Measurements from ENCODE around the gene AHCY. TPM values are rescaled to one million over a fixed set of nuclear protein-coding genes. Genes with fewer than 3 reads are reported as not detected.
"Not testable (repeated sequence)": the region's sequence is repeated elsewhere in the genome, so short reads cannot be mapped to it uniquely, and the experiment has no call there.

AHCY gene
- total RNA-seq, 4 donors from 2014 or later = 109 to 138 (median 124) TPM

GRCh38 chr20:34242879-34243278 is 60.3 kb downstream of the AHCY start:
- Histone ChIP-seq H3K4me1 (peaks cover 4 to 23% of the 10 kb centered on the region in 2 donors), H3K4me3 (replicated peaks in 1 of 3) (no peak overlapping the region), H3K27me3 (no peaks in the 10 kb centered on the region), H3K27ac (peak overlapping the region in 1 of 3 donors; percentile 18), H3K9me3 (no peaks in the 10 kb centered on the region), H3K36me3 (no peaks in the 10 kb centered on the region)
- intact Hi-C loops (cut with DNase I) = no loop called here
- no peak for DNase-seq
- WGBS, 2 donors = 83 to 93% methylated on average over 1 of the region's 1 CpG
- TF ChIP-seq POLR2A (IDR thresholded peaks at IDR 0.05) = no peak
- TF ChIP-seq, protein P1, sequence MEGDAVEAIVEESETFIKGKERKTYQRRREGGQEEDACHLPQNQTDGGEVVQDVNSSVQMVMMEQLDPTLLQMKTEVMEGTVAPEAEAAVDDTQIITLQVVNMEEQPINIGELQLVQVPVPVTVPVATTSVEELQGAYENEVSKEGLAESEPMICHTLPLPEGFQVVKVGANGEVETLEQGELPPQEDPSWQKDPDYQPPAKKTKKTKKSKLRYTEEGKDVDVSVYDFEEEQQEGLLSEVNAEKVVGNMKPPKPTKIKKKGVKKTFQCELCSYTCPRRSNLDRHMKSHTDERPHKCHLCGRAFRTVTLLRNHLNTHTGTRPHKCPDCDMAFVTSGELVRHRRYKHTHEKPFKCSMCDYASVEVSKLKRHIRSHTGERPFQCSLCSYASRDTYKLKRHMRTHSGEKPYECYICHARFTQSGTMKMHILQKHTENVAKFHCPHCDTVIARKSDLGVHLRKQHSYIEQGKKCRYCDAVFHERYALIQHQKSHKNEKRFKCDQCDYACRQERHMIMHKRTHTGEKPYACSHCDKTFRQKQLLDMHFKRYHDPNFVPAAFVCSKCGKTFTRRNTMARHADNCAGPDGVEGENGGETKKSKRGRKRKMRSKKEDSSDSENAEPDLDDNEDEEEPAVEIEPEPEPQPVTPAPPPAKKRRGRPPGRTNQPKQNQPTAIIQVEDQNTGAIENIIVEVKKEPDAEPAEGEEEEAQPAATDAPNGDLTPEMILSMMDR (IDR thresholded peaks at IDR 0.05) = no peak

DNA sequence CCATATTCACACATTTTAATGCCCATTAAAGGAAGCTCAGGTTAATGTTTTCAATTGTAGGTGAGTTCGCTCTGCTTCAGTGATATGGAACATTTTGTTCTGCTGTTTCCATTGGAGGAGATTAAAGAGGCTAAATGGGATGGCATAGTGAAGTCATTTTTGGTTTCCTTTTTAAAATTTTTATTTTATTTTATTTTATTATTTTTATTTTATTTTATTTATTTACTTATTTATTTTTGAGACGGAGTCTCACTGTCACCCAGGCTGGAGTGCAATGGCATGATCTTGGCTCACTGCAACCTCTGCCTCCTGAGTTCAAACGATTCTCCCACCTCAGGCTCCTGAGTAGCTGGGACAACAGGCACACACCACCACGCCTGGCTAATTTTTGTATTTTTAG is 61.1 kb downstream of the AHCY start:
- DNase-seq = peak; percentile 25 to 39
- H3K27me3 ChIP-seq; H3K4me3 ChIP-seq (replicated peaks in 1 of 3); H3K36me3 ChIP-seq; intact Hi-C loops (cut with DNase I); H3K9me3 ChIP-seq: not testable (repeated sequence)
- WGBS, 2 donors = 49 to 56% methylated on average over 4 of the region's 4 CpGs
- H3K4me1 ChIP-seq = peaks cover 4 to 23% of the 10 kb centered on the region in 2 donors
- peak overlapping the region in 2 of 3 donors; percentile 22 to 29 for H3K27ac ChIP-seq

- H3K4me3 ChIP-seq (replicated peaks in 1 of 3) = no peak within 1 kb of the TSS
- H3K36me3 ChIP-seq = no peaks in the 10 kb centered on the region
- TF ChIP-seq POLR2A (IDR thresholded peaks at IDR 0.05) = no peak
- TF ChIP-seq, protein P1 (IDR thresholded peaks at IDR 0.05) = no peak
- intact Hi-C loops (cut with DNase I) = no loop called here
- no peak for DNase-seq
- peaks cover 4 to 23% of the 10 kb centered on the region in 2 donors for H3K4me1 ChIP-seq
- H3K9me3 ChIP-seq = no peaks in the 10 kb centered on the region
- no peaks in the 10 kb centered on the region for H3K27me3 ChIP-seq
- peak within 1 kb of the TSS; percentile 8 to 29 (median 22) for H3K27ac ChIP-seq
- 74 to 77% methylated on average over 9 of the region's 9 CpGs for WGBS, 2 donors
Measured at GRCh38 chr20:34240693-34241615, 62.2 kb downstream of the AHCY start, which contains the start of gene ASIP. ASIP (plus strand) TSS chr20:34241423; CDS start chr20:34260375, 18,952 bp downstream.

GRCh38 chr20:34240121-34240520 is 63.0 kb downstream of the AHCY start:
- no peak for TF ChIP-seq POLR2A (IDR thresholded peaks at IDR 0.05)
- TF ChIP-seq, protein P1 (IDR thresholded peaks at IDR 0.05) = no peak
- no peak overlapping the region for H3K27ac ChIP-seq
- no peak overlapping the region for H3K4me3 ChIP-seq (replicated peaks in 1 of 3)
- no peaks in the 10 kb centered on the region for H3K36me3 ChIP-seq
- DNase-seq = no peak
- peaks cover 4 to 23% of the 10 kb centered on the region in 2 donors for H3K4me1 ChIP-seq
- intact Hi-C loops (cut with DNase I) = no loop called here
- no peaks in the 10 kb centered on the region for H3K9me3 ChIP-seq
- no peaks in the 10 kb centered on the region for H3K27me3 ChIP-seq
- 89 to 100% methylated on average over 1 of the region's 1 CpG for WGBS, 2 donors

DNA sequence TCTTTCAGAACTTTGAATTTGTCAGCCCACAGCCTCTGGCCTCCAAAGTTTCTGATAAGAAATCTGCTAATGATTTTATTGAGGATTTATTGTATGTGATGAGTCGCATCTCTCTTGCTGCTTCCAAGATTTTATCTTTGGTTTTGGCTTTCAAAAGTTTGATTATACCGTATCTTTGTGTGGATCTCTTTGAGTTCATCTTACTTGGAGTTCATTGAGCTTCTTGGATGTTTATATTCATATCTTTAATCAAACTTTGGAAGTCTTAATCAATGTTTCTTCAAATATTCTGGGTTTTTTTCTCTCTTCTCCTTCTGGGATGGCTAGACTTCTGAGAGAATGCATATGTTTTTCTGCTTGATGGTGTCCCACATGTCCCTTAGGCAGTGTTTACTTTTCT is 65.2 kb downstream of the AHCY start:
- no peaks in the 10 kb centered on the region for H3K36me3 ChIP-seq
- no peak overlapping the region for H3K27ac ChIP-seq
- no peaks in the 10 kb centered on the region for H3K27me3 ChIP-seq
- no peak for DNase-seq
- WGBS, 2 donors = 95% methylated on average over 2 of the region's 2 CpGs
- H3K4me3 ChIP-seq (replicated peaks in 1 of 3) = no peak overlapping the region
- intact Hi-C loops (cut with DNase I) = no loop called here
- no peaks in the 10 kb centered on the region for H3K9me3 ChIP-seq
- TF ChIP-seq POLR2A (IDR thresholded peaks at IDR 0.05) = no peak
- TF ChIP-seq, protein P1 (IDR thresholded peaks at IDR 0.05) = no peak
- H3K4me1 ChIP-seq = peaks cover 4 to 21% of the 10 kb centered on the region in 2 donors

All from thyroid gland (tissue), 4 donors.